Trophoblast cell (in vitro differentiated cells and primary cell): ENCODE data around the gene PEPD.

Source experiments
- DNase-seq, 2 donors: peaks; one replicate each; pipeline ENCODE4 v3.0.0-alpha.2; 2016
- H2AFZ ChIP-seq: 2 replicates; pipeline ENCODE4 v1.6.1; 2013; ENCODE audit warnings: low read length, moderate library complexity, mild to moderate bottlenecking; ENCODE audit not compliant: insufficient read depth, poor library complexity
- H2AK5ac ChIP-seq: 2 replicates; pipeline ENCODE4 v1.6.1; 2013; ENCODE audit warnings: mild to moderate bottlenecking, low read length
- H2BK120ac ChIP-seq: 2 replicates; pipeline ENCODE4 v1.6.1; 2013; ENCODE audit warnings: low read length, mild to moderate bottlenecking, moderate library complexity; ENCODE audit not compliant: insufficient read depth, poor library complexity
- H2BK12ac ChIP-seq: 2 replicates; pipeline ENCODE4 v1.6.1; 2013; ENCODE audit warnings: mild to moderate bottlenecking, low read length, moderate library complexity
- H2BK5ac ChIP-seq: 2 replicates; pipeline ENCODE4 v1.6.1; 2013; ENCODE audit warnings: low read length, low read depth, moderate library complexity, mild to moderate bottlenecking; ENCODE audit not compliant: poor library complexity
- H3K14ac ChIP-seq: 2 replicates; pipeline ENCODE4 v1.6.1; 2013; ENCODE audit warnings: mild to moderate bottlenecking, low read length
- H3K18ac ChIP-seq: 2 replicates; pipeline ENCODE4 v1.6.1; 2013; ENCODE audit warnings: mild to moderate bottlenecking, low read length
- H3K23ac ChIP-seq: 2 replicates; pipeline ENCODE4 v1.6.1; 2013; ENCODE audit warnings: low read length
- H3K27ac ChIP-seq: 2 replicates; pipeline ENCODE4 v1.5.1; 2013; ENCODE audit warnings: low read depth, mild to moderate bottlenecking, inconsistent platforms, low read length, moderate library complexity
- H3K27me3 ChIP-seq: 2 replicates; pipeline ENCODE4 v1.6.1; 2013; ENCODE audit warnings: inconsistent platforms, mild to moderate bottlenecking, low read length, moderate library complexity; ENCODE audit not compliant: insufficient read depth
- H3K36me3 ChIP-seq, 2 experiments: 1 replicate in 1 of 2; 2 replicates in 1 of 2; pipeline ENCODE4 v1.6.1; 2013; ENCODE audit warnings: low read length in 2 of 2, mild to moderate bottlenecking in 2 of 2, moderate library complexity in 1 of 2; ENCODE audit not compliant: insufficient read depth in 2 of 2, control insufficient read depth in 1 of 2
- H3K4ac ChIP-seq: 2 replicates; pipeline ENCODE4 v1.6.1; 2013; ENCODE audit warnings: low read depth, mild to moderate bottlenecking, low read length, moderate library complexity
- H3K4me1 ChIP-seq, 2 experiments: 1 replicate in 1 of 2; 2 replicates in 1 of 2; pipeline ENCODE4 v1.6.1; 2013; ENCODE audit warnings: low read length in 2 of 2, mild to moderate bottlenecking in 2 of 2, moderate library complexity in 1 of 2; ENCODE audit not compliant: insufficient read depth in 2 of 2, control insufficient read depth in 1 of 2
- H3K4me2 ChIP-seq: 2 replicates; pipeline ENCODE4 v1.6.1; 2013; ENCODE audit warnings: inconsistent platforms, mild to moderate bottlenecking, low read length, moderate library complexity
- H3K4me3 ChIP-seq: 2 replicates; pipeline ENCODE4 v1.5.1; 2013; ENCODE audit warnings: mild to moderate bottlenecking, low read depth, low read length, inconsistent platforms
- H3K79me1 ChIP-seq: one replicate; pipeline ENCODE4 v1.6.1; 2013; ENCODE audit warnings: low read length
- H3K79me2 ChIP-seq: 2 replicates; pipeline ENCODE4 v1.6.1; 2013; ENCODE audit warnings: low read length, mild to moderate bottlenecking; ENCODE audit not compliant: control insufficient read depth, insufficient read depth, poor library complexity
- H3K9ac ChIP-seq: 2 replicates; pipeline ENCODE4 v1.6.1; 2013; ENCODE audit warnings: mild to moderate bottlenecking, low read length
- H3K9me3 ChIP-seq: 2 replicates; pipeline ENCODE4 v1.6.1; 2013; ENCODE audit warnings: low read depth, mild to moderate bottlenecking, control low read depth, inconsistent platforms, low read length; ENCODE audit not compliant: insufficient read depth
- H4K12ac ChIP-seq: 2 replicates; pipeline ENCODE4 v1.6.1; 2013; ENCODE audit warnings: low read depth, mild to moderate bottlenecking, low read length, moderate library complexity
- H4K8ac ChIP-seq: 2 replicates; pipeline ENCODE4 v1.6.1; 2013; ENCODE audit warnings: low read depth, mild to moderate bottlenecking, low read length, moderate library complexity
- H4K91ac ChIP-seq: one replicate; pipeline ENCODE4 v1.6.1; 2013; ENCODE audit warnings: low read depth, mild to moderate bottlenecking, low read length, moderate library complexity
- WGBS: extraction: QIAGEN DNeasy Blood & Tissue Kit; methylation state at CpG from one replicate; pipeline ENCODE4 v1.1.7; 2013; ENCODE audit warnings: missing lambda C conversion rate; ENCODE audit not compliant: insufficient read length, insufficient coverage; ENCODE audit errors: extremely low coverage; 5-methylcytosine and 5-hydroxymethylcytosine counted together

Gene PEPD

GRCh38 chr19:33349319-33350289 is 172.0 kb downstream of the PEPD start:
- Histone ChIP-seq H3K79me2 (no peaks in the 10 kb centered on the region), H4K91ac (no peak overlapping the region), H2AK5ac (no peak overlapping the region), H3K9ac (no peak overlapping the region), H3K9me3 (no peaks in the 10 kb centered on the region), H3K14ac (no peak overlapping the region), H4K12ac (no peak overlapping the region), H3K18ac (no peak overlapping the region), H4K8ac (no peak overlapping the region), H3K79me1 (no peaks in the 10 kb centered on the region), H2AFZ (no peak overlapping the region), H2BK5ac (no peak overlapping the region), H3K36me3 (no peaks in the 10 kb centered on the region), H2BK120ac (no peak overlapping the region), H3K23ac (no peak overlapping the region), H3K4me3 (no peak overlapping the region), H3K4me2 (no peak overlapping the region), H2BK12ac (no peak overlapping the region), H3K4ac (no peak overlapping the region), H3K4me1 (no peaks in the 10 kb centered on the region), H3K27ac (no peak overlapping the region), H3K27me3 (no peaks in the 10 kb centered on the region)
- WGBS, result no CpG with 5 or more reads among the region's 12 CpGs
- no peak for DNase-seq

GRCh38 chr19:33348301-33349010 is 173.1 kb downstream of the PEPD start:
- no peak overlapping the region for H2BK120ac ChIP-seq
- no peak overlapping the region for H4K91ac ChIP-seq
- no CpG with 5 or more reads among the region's 12 CpGs for WGBS
- no peak overlapping the region for H2BK12ac ChIP-seq
- H3K14ac ChIP-seq, result no peak overlapping the region
- peak; percentile 56 to 68 for DNase-seq
- no peak overlapping the region for H3K4ac ChIP-seq
- H2BK5ac ChIP-seq, result no peak overlapping the region
- H4K8ac ChIP-seq, result no peak overlapping the region
- H3K27me3 ChIP-seq, result no peaks in the 10 kb centered on the region
- no peak overlapping the region for H3K27ac ChIP-seq
- no peak overlapping the region for H3K18ac ChIP-seq
- no peak overlapping the region for H3K9ac ChIP-seq
- H2AK5ac ChIP-seq, result no peak overlapping the region
- no peaks in the 10 kb centered on the region for H3K36me3 ChIP-seq
- H3K79me2 ChIP-seq, result no peaks in the 10 kb centered on the region
- no peak overlapping the region for H2AFZ ChIP-seq
- H3K9me3 ChIP-seq, result no peaks in the 10 kb centered on the region
- H3K4me2 ChIP-seq, result no peak overlapping the region
- no peaks in the 10 kb centered on the region for H3K4me1 ChIP-seq
- no peak overlapping the region for H3K23ac ChIP-seq
- no peaks in the 10 kb centered on the region for H3K79me1 ChIP-seq
- H4K12ac ChIP-seq, result no peak overlapping the region
- H3K4me3 ChIP-seq, result no peak overlapping the region

- H4K91ac ChIP-seq, result no peak overlapping the region
- no peaks in the 10 kb centered on the region for H3K79me1 ChIP-seq
- H4K12ac ChIP-seq, result no peak overlapping the region
- H2AFZ ChIP-seq, result no peak overlapping the region
- H3K23ac ChIP-seq, result no peak overlapping the region
- H2AK5ac ChIP-seq, result no peak overlapping the region
- H3K4me1 ChIP-seq, result no peaks in the 10 kb centered on the region
- no peaks in the 10 kb centered on the region for H3K9me3 ChIP-seq
- H2BK5ac ChIP-seq, result no peak overlapping the region
- no peak overlapping the region for H3K4me3 ChIP-seq
- H2BK12ac ChIP-seq, result no peak overlapping the region
- no peak overlapping the region for H3K18ac ChIP-seq
- no peak for DNase-seq
- no peak overlapping the region for H3K9ac ChIP-seq
- WGBS, result no CpG with 5 or more reads among the region's 10 CpGs
- H4K8ac ChIP-seq, result no peak overlapping the region
- no peaks in the 10 kb centered on the region for H3K79me2 ChIP-seq
- H3K4me2 ChIP-seq, result no peak overlapping the region
- H3K36me3 ChIP-seq, result no peaks in the 10 kb centered on the region
- H3K27me3 ChIP-seq, result no peaks in the 10 kb centered on the region
- no peak overlapping the region for H3K4ac ChIP-seq
- H2BK120ac ChIP-seq, result no peak overlapping the region
- H3K14ac ChIP-seq, result no peak overlapping the region
- H3K27ac ChIP-seq, result no peak overlapping the region
These were observed 174.3 kb downstream of the PEPD start for GRCh38 chr19:33347300-33347699.

- H3K79me1 ChIP-seq, result no peaks in the 10 kb centered on the region
- no peaks in the 10 kb centered on the region for H3K27me3 ChIP-seq
- H3K9ac ChIP-seq, result no peak overlapping the region
- no peaks in the 10 kb centered on the region for H3K9me3 ChIP-seq
- no peak overlapping the region for H2AK5ac ChIP-seq
- no peak overlapping the region for H3K18ac ChIP-seq
- no peak overlapping the region for H3K27ac ChIP-seq
- no peak overlapping the region for H4K12ac ChIP-seq
- no peaks in the 10 kb centered on the region for H3K79me2 ChIP-seq
- no peak overlapping the region for H2AFZ ChIP-seq
- H2BK5ac ChIP-seq, result no peak overlapping the region
- H3K4me1 ChIP-seq, result no peaks in the 10 kb centered on the region
- no peaks in the 10 kb centered on the region for H3K36me3 ChIP-seq
- H3K4ac ChIP-seq, result no peak overlapping the region
- DNase-seq, result no peak
- H3K4me3 ChIP-seq, result no peak overlapping the region
- H3K23ac ChIP-seq, result no peak overlapping the region
- no peak overlapping the region for H4K91ac ChIP-seq
- H2BK12ac ChIP-seq, result no peak overlapping the region
- H2BK120ac ChIP-seq, result no peak overlapping the region
- no peak overlapping the region for H3K4me2 ChIP-seq
- no peak overlapping the region for H4K8ac ChIP-seq
- no peak overlapping the region for H3K14ac ChIP-seq
These were observed 174.9 kb downstream of the PEPD start for GRCh38 chr19:33346665-33347064.
